Endodermal cell (in vitro differentiated cells): Measurements from ENCODE around the gene C4orf51. TPM values are rescaled to one million over a fixed set of nuclear protein-coding genes. Genes with fewer than 3 reads are reported as not detected.
A peak's percentile ranks its signal among the peaks of the same experiment; 100 is the strongest.

Experiments
- DNase-seq: peaks from one replicate; pipeline ENCODE4 v3.0.0-alpha.2; 2017
- H3K27ac ChIP-seq: 2 replicates; pipeline ENCODE4 v1.5.1; 2013; ENCODE audit warnings: mild to moderate bottlenecking, low read depth, low read length, moderate library complexity
- H3K27me3 ChIP-seq: 2 replicates; pipeline ENCODE4 v1.6.1; 2013; ENCODE audit warnings: mild to moderate bottlenecking, low read length, moderate library complexity; ENCODE audit not compliant: insufficient read depth, control insufficient read depth, poor library complexity, severe bottlenecking
- H3K36me3 ChIP-seq: 2 replicates; pipeline ENCODE4 v1.7.0; 2013; ENCODE audit warnings: mild to moderate bottlenecking, low read length, moderate library complexity; ENCODE audit not compliant: control insufficient read depth, insufficient read depth
- H3K4me1 ChIP-seq: one replicate; pipeline ENCODE4 v1.7.0; 2013; ENCODE audit warnings: low read length; ENCODE audit not compliant: control insufficient read depth, insufficient read depth
- H3K4me3 ChIP-seq: 2 replicates; pipeline ENCODE4 v1.5.1; 2013; ENCODE audit warnings: mild to moderate bottlenecking, low read length, moderate library complexity
- H3K9ac ChIP-seq: 2 replicates; pipeline ENCODE4 v1.6.1; 2013; ENCODE audit warnings: mild to moderate bottlenecking, low read length, moderate library complexity; ENCODE audit not compliant: poor library complexity, severe bottlenecking; ENCODE audit errors: extremely low read depth
- H3K9me3 ChIP-seq: 2 replicates; pipeline ENCODE4 v1.6.1; 2013; ENCODE audit warnings: mild to moderate bottlenecking, low read length, moderate library complexity; ENCODE audit not compliant: control insufficient read depth
- H3K27ac Mint-ChIP-seq: 2 replicates; pipeline ENCODE4 v1.8.0; 2020; ENCODE audit warnings: mixed read lengths
- H3K27me3 Mint-ChIP-seq: 2 replicates; pipeline ENCODE4 v1.8.0; 2021; ENCODE audit warnings: mild to moderate bottlenecking, mixed read lengths; ENCODE audit not compliant: insufficient read depth
- H3K36me3 Mint-ChIP-seq: 2 replicates; pipeline ENCODE4 v1.8.0; 2020; ENCODE audit warnings: low read depth, mixed read lengths
- H3K4me1 Mint-ChIP-seq: 2 replicates; pipeline ENCODE4 v1.8.0; 2020; ENCODE audit warnings: mixed read lengths
- H3K4me3 Mint-ChIP-seq: 2 replicates; pipeline ENCODE4 v1.8.0; 2020; ENCODE audit warnings: mild to moderate bottlenecking, moderate library complexity, mixed read lengths
- H3K9me3 Mint-ChIP-seq: 2 replicates; pipeline ENCODE4 v1.8.0; 2020; ENCODE audit warnings: mild to moderate bottlenecking, mixed read lengths
- WGBS, 2 experiments: methylation state at CpG; one replicate each; pipeline versions ENCODE4 v1.1.5 to v1.1.7; 2013; ENCODE audit warnings: missing lambda C conversion rate in 2 of 2, mixed read lengths in 1 of 2; ENCODE audit not compliant: insufficient coverage in 1 of 2, insufficient read length in 1 of 2; 5-methylcytosine and 5-hydroxymethylcytosine counted together
- total RNA-seq, 2 donors: library from RNA; stranded (reverse); fragmentation: NEBNext Ultra II Directional in 1 of 2; extraction: Animal tissue kit (Norgen Biotek cat#: 25700) in 1 of 2; gene quantifications; 2 replicates in 1 of 2; 3 replicates in 1 of 2; pipeline ENCODE4 v1.2.1, GENCODE V29; 2021
- TF ChIP-seq, protein P1 (sequence below): fragments of 200-600 bp; sonication (generic); conservative IDR thresholded peaks from 2 replicates; pipeline ENCODE4 v1.5.0; 2021; ENCODE audit warnings: antibody characterized with exemption, mild to moderate bottlenecking

The C4orf51 gene
- total RNA-seq, 2 donors from 2014 or later = 6.8 TPM; not detected in 1

DNA sequence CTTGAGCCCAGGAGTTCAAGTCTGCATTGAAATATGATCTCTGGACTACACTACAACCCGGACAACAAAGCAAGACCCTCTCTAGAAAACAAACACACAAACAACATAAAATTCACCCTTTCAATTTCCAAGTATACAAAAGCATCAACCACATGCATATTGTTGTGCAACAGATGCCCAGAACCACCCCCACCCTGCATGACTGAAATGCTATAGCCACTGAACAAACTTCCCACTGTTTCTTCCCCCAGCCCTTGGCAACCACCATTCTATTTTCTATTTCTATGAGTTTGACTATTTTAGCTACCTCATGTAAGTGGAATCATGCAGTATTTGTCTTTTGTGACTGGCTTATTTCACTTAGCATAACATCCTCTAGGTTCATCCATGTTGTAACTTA is 14.2 kb upstream of the C4orf51 start:
- H3K27me3 Mint-ChIP-seq = no peaks in the 10 kb centered on the region
- no peaks in the 10 kb centered on the region for H3K27me3 ChIP-seq
- WGBS, 2 experiments = 100% methylated on average over 1 of the region's 1 CpG; no CpG with 5 or more reads in 1 of the 2 experiments
- no peaks in the 10 kb centered on the region for H3K36me3 Mint-ChIP-seq
- no peak overlapping the region for H3K9ac ChIP-seq
- no peak for DNase-seq
- no peak overlapping the region for H3K4me3 Mint-ChIP-seq
- no peaks in the 10 kb centered on the region for H3K9me3 ChIP-seq
- no peaks in the 10 kb centered on the region for H3K4me1 ChIP-seq
- no peaks in the 10 kb centered on the region for H3K36me3 ChIP-seq
- no peaks in the 10 kb centered on the region for H3K9me3 Mint-ChIP-seq
- H3K4me1 Mint-ChIP-seq = peaks cover 11% of the 10 kb centered on the region
- H3K27ac ChIP-seq = no peak overlapping the region
- TF ChIP-seq, protein P1, sequence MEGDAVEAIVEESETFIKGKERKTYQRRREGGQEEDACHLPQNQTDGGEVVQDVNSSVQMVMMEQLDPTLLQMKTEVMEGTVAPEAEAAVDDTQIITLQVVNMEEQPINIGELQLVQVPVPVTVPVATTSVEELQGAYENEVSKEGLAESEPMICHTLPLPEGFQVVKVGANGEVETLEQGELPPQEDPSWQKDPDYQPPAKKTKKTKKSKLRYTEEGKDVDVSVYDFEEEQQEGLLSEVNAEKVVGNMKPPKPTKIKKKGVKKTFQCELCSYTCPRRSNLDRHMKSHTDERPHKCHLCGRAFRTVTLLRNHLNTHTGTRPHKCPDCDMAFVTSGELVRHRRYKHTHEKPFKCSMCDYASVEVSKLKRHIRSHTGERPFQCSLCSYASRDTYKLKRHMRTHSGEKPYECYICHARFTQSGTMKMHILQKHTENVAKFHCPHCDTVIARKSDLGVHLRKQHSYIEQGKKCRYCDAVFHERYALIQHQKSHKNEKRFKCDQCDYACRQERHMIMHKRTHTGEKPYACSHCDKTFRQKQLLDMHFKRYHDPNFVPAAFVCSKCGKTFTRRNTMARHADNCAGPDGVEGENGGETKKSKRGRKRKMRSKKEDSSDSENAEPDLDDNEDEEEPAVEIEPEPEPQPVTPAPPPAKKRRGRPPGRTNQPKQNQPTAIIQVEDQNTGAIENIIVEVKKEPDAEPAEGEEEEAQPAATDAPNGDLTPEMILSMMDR = no peak
- H3K27ac Mint-ChIP-seq = no peak overlapping the region
- no peak overlapping the region for H3K4me3 ChIP-seq

DNA sequence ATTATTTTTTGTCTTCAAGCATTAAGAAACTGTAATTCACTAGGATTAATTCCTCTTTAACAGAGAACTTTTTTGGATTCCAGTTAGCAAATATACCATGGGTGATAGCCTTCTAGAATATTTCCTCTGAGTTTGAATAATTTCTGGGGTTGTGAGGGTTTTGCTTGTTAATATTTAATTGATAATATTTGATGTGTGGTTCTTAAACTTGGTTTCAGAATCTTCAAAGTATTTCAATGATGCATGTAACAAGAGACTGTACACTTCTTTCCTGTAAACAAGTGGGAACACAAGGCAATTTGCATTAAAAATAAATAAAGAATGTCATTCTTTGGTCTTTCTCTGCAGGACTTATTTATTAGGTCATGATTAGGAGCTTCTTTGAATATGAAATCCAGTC is 9.5 kb upstream of the C4orf51 start:
- Mint-ChIP-seq H3K36me3 (no peaks in the 10 kb centered on the region), H3K4me1 (peaks cover 16% of the 10 kb centered on the region), H3K27ac (no peak overlapping the region), H3K4me3 (no peak overlapping the region), H3K9me3 (no peaks in the 10 kb centered on the region), H3K27me3 (no peaks in the 10 kb centered on the region)
- TF ChIP-seq, protein P1 = no peak
- Histone ChIP-seq H3K27me3 (no peaks in the 10 kb centered on the region), H3K9ac (no peak overlapping the region), H3K4me3 (no peak overlapping the region), H3K4me1 (no peaks in the 10 kb centered on the region), H3K27ac (no peak overlapping the region), H3K9me3 (no peaks in the 10 kb centered on the region), H3K36me3 (no peaks in the 10 kb centered on the region)
- DNase-seq = no peak

DNA sequence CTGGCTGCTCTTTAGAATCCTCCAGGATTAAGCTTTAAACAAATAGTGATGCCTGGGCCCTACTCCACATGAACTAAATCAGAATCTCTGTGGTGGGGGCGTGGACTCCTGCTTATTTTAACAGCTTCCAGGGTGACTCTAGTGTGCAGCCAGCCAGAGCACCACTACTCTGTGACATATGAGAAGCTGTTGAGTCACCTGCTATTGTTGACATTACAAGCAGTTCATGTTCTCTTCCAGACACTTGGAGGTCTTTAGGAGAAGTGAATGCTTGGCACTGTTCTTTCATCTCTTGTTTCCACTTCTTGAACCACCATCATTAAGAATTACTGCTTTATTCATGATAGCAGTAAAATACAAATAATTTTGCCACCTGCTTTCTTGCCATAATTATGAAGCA is 426 bp upstream of the C4orf51 start:
- Mint-ChIP-seq H3K4me1 (peaks cover 15% of the 10 kb centered on the region), H3K27ac (no peak overlapping the region), H3K27me3 (no peaks in the 10 kb centered on the region)

More for the DNA sequence above, 426 bp upstream of the C4orf51 start:
- Histone ChIP-seq H3K4me3 (no peak overlapping the region), H3K27ac (peak overlapping the region; percentile 44), H3K36me3 (no peaks in the 10 kb centered on the region), H3K9ac (no peak overlapping the region), H3K9me3 (peaks cover 10% of the 10 kb centered on the region), H3K27me3 (no peaks in the 10 kb centered on the region), H3K4me1 (peaks cover 3% of the 10 kb centered on the region)
- no peak for DNase-seq
- Mint-ChIP-seq H3K36me3 (peaks cover 6% of the 10 kb centered on the region), H3K9me3 (peaks cover 35% of the 10 kb centered on the region), H3K4me3 (no peak overlapping the region)
- WGBS, 2 experiments = 56 to 96% methylated on average over 1 of the region's 1 CpG
- TF ChIP-seq, protein P1 = no peak
